Measurements from ENCODE around the gene CCDC12.

CCDC12 gene

GRCh38 chr3:46888705-46889104 is 87.8 kb downstream of the CCDC12 start:
- no peak for DNase-seq

GRCh38 chr3:46887980-46888494 is 88.5 kb downstream of the CCDC12 start:
- DNase-seq = no peak

- no peak for DNase-seq
Observed at GRCh38 chr3:46885612-46886011, 90.9 kb downstream of the CCDC12 start.

GRCh38 chr3:46884929-46885328 is 91.6 kb downstream of the CCDC12 start:
- no peak for DNase-seq

- no peak for DNase-seq
Observed at GRCh38 chr3:46884427-46884826, 92.1 kb downstream of the CCDC12 start.

DNA sequence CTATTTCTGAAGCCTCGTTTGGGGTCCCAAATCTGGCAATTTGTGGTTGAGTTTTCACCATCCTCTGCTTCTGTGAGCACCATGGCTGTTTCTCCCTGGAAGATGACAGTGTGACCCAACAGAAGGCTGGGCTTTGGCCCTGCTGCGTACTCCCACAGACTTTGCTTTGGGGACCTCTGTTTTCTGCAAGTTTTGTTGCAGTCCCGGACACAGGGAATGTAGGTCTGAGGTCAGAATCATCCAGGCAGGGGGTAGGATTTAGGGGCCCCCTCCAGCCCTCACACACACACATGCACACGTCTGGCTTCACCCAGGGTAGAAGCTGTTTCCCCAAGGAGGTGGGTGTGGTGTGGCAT is 92.7 kb downstream of the CCDC12 start:
- DNase-seq = no peak

- DNase-seq = no peak
Observed at GRCh38 chr3:46883054-46883829, 93.3 kb downstream of the CCDC12 start.

DNA sequence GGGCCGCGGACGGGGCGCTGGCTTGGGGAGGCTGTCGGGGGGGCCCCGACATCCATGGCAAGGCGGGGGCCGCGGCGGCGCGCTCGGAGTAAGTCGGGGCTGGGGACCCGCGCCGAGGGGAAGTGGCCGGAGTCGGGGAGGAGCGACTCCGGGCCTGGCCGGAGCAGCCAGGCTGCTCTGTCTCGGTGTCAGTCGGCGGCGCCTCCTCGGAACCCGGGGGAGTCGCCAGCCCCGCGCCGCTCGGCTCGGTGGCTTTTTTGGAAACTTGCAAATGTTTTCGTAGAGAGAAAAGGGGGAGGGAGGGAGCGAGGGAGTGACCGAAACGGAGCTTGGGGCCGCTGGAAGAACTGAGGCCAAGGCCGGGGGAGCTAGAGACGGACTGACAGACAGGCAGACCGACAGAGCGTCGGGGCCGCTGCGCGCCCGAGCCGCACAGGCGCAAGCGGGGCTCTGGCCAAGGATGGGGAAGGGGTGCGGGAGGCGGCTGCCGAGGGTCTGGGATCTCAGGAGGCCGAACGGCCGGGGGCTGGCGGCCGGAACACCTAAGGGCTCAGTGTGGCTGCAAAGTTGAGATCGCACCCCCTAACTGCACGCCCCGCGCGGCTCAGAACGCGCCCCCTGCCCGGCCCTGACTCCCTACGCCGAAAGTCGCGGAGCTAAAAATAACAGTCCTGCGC is 94.0 kb downstream of the CCDC12 start:
- DNase-seq = no peak

- no peak for DNase-seq
Observed at GRCh38 chr3:46881596-46882376, 94.8 kb downstream of the CCDC12 start.

GRCh38 chr3:46880884-46881595 is 95.5 kb downstream of the CCDC12 start:
- no peak for DNase-seq

DNA sequence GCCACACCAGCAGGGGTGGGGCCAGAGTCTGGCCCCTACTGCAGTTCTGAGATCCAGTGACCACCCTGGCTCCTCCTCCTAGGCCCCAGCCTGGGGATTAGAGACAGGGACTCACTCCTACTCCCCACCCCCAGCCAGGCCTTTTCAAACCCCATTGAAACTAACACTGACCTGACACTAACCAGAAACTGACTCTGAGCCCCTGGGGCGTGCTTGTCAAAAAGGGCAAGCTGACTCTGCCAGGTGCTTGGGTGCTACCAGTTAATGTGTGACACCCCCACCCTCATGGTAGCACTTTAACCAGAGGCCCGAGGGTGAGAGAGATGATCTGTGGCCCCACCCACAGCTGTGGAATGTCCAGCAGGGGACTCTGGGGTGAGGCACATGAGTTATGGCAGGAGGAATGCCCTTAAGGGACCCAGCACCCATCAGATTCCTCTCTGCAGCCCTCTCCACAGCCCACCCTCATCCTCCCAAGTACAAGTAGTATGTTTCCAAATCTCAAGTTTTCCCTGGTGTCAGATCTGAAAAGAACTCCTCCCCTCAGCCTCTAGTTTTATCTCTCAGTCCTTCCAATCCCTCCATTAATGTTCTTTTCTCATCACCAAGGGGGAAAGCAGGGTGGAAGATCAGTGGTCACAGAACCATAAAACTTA is 97.6 kb downstream of the CCDC12 start:
- no peak for DNase-seq

- DNase-seq = no peak
Observed at GRCh38 chr3:46877406-46878125, 99.0 kb downstream of the CCDC12 start, which contains the start of gene PTH1R. Gene PTH1R, plus strand, starts transcription at chr3:46877721. Its CDS starts 5,839 bp downstream, at chr3:46883560.

GRCh38 chr3:46876313-46877300 is 99.9 kb downstream of the CCDC12 start:
- no peak for DNase-seq

DNA sequence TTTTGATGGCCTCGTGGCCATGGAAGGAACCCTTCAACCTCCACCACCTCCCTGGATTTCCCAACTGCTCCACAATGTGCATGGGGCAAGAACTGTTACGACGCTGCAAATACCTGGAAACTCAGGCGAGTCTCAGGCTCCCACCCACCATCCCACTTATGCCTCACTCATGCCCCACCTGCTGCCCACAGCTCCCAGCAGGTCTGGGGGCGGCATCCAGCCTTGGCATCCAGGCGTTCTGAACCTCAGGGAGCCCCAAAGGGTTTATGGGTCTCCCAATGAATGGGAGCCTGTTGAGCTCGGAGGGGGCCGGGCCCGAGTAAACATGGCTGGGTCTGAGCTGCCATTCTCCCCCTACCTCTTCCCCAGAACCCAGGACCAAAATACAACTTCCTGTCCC is 101.0 kb downstream of the CCDC12 start:
- DNase-seq = no peak

GRCh38 chr3:46874430-46874829 is 102.1 kb downstream of the CCDC12 start:
- no peak for DNase-seq

DNA sequence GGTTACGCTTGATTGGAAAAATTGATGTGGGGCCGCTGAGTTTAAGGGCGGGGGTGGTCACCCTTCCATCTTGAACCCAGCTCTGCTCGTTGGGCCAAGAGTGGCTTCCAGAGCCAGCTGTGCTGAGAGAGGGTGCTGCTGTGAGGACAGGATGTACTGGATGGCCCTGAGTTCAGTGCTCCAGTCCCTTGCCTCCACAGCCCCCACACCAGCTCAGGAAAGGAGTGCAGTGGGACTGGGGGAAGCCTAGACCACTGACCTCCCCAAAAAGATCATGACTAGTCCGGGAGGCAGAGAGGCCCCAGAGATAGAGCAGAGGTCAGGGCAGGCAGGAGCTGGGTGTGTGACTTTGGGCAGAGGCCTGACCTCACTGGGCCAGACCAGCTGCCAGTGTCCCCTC is 103.0 kb downstream of the CCDC12 start:
- no peak for DNase-seq

Measured in inflammatory macrophage treated with lipopolysaccharide for 4 hours (primary cell).